ENCODE data around the gene PRKG2.

DNA sequence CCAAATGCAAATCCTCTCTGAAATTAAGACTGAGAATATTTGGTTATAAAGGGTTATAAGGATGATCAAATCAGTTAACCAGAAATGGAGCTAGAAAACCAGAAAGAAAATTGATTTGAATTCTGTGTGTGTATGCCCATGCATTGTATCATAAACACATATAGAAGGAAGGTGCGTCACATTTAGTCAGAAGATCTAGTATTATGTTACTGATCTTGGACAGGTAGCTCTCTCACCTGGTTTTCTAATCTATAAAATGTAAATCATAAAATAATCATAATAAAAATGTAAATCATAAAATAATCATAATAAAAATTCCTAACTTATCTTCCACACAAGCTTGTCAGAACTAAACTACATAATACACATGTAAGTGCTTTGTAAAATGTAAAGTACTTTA lies 105.7 kb downstream of the PRKG2 start:
- no peak for TF ChIP-seq CTCF (optimal IDR thresholded peaks at IDR 0.05 in 1 of 3, IDR thresholded peaks at IDR 0.05 in 1 of 3, conservative IDR thresholded peaks at IDR 0.05 in 1 of 3; ENCODE audit: extremely low read depth in 1 of 3, insufficient read depth in 2 of 3, low read length in 3 of 3)
- TF ChIP-seq EZH2 (IDR thresholded peaks at IDR 0.05; ENCODE audit: low read length): no peak
